Measurements from ENCODE around the gene SERPINA9.

Gene SERPINA9

GRCh38 chr14:94423453-94424056 is 52.4 kb downstream of the SERPINA9 start:
- peak; percentile 94 for ATAC-seq

GRCh38 chr14:94421316-94421715 is 54.7 kb downstream of the SERPINA9 start:
- ATAC-seq: no peak
- TF ChIP-seq SNAI2 (CRISPR knock-in tag; IDR thresholded peaks at IDR 0.05): no peak
- no peak for TF ChIP-seq TOX (CRISPR knock-in tag; IDR thresholded peaks at IDR 0.05; ENCODE audit: borderline replicate concordance)
- TF ChIP-seq POU6F1 (CRISPR knock-in tag; IDR thresholded peaks at IDR 0.05; ENCODE audit: borderline replicate concordance, low read depth): no peak
- no peak for TF ChIP-seq OSR1 (CRISPR knock-in tag; IDR thresholded peaks at IDR 0.05)
- TF ChIP-seq GLIS3 (CRISPR knock-in tag; IDR thresholded peaks at IDR 0.05): no peak
- TF ChIP-seq TCF4 (CRISPR knock-in tag; IDR thresholded peaks at IDR 0.05; ENCODE audit: borderline replicate concordance): no peak
- no peak for TF ChIP-seq ZFP30 (CRISPR knock-in tag; IDR thresholded peaks at IDR 0.05)
- TF ChIP-seq, protein P1, sequence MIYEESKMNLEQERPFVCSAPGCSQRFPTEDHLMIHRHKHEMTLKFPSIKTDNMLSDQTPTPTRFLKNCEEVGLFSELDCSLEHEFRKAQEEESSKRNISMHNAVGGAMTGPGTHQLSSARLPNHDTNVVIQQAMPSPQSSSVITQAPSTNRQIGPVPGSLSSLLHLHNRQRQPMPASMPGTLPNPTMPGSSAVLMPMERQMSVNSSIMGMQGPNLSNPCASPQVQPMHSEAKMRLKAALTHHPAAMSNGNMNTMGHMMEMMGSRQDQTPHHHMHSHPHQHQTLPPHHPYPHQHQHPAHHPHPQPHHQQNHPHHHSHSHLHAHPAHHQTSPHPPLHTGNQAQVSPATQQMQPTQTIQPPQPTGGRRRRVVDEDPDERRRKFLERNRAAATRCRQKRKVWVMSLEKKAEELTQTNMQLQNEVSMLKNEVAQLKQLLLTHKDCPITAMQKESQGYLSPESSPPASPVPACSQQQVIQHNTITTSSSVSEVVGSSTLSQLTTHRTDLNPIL (CRISPR knock-in tag; IDR thresholded peaks at IDR 0.05; ENCODE audit: low read depth): no peak
- no peak for TF ChIP-seq ZC3H10 (CRISPR knock-in tag; IDR thresholded peaks at IDR 0.05)
- no peak for TF ChIP-seq ZNF8 (CRISPR knock-in tag; IDR thresholded peaks at IDR 0.05)
- TF ChIP-seq ISL1 (CRISPR knock-in tag; IDR thresholded peaks at IDR 0.05): no peak
- no peak for TF ChIP-seq ESRRG (CRISPR knock-in tag; IDR thresholded peaks at IDR 0.05)

More at GRCh38 chr14:94423453-94424056, 52.4 kb downstream of the SERPINA9 start:
- TF ChIP-seq ZNF565 (CRISPR knock-in tag; conservative IDR thresholded peaks at IDR 0.05; ENCODE audit: low read depth) (no peak), ZNF8 (CRISPR knock-in tag; IDR thresholded peaks at IDR 0.05) (no peak), CSDC2 (CRISPR knock-in tag; IDR thresholded peaks at IDR 0.05) (no peak), OSR1 (CRISPR knock-in tag; IDR thresholded peaks at IDR 0.05) (no peak), ZNF70 (CRISPR knock-in tag; IDR thresholded peaks at IDR 0.05) (no peak), ISL1 (CRISPR knock-in tag; IDR thresholded peaks at IDR 0.05) (no peak), CSRNP3 (CRISPR knock-in tag; IDR thresholded peaks at IDR 0.05) (no peak), ZFP3 (CRISPR knock-in tag; IDR thresholded peaks at IDR 0.05) (no peak), TCF4 (CRISPR knock-in tag; IDR thresholded peaks at IDR 0.05; ENCODE audit: borderline replicate concordance) (no peak), ARNTL (CRISPR knock-in tag; IDR thresholded peaks at IDR 0.05; ENCODE audit: borderline replicate concordance, low read depth) (no peak), BACH2 (CRISPR knock-in tag; IDR thresholded peaks at IDR 0.05; ENCODE audit: borderline replicate concordance) (no peak), POU6F1 (CRISPR knock-in tag; IDR thresholded peaks at IDR 0.05; ENCODE audit: borderline replicate concordance, low read depth) (no peak), ESRRG (CRISPR knock-in tag; IDR thresholded peaks at IDR 0.05) (no peak), ZFP30 (CRISPR knock-in tag; IDR thresholded peaks at IDR 0.05) (no peak), TSHZ2 (CRISPR knock-in tag; IDR thresholded peaks at IDR 0.05) (no peak)
- TF ChIP-seq, protein P1 (CRISPR knock-in tag; IDR thresholded peaks at IDR 0.05; ENCODE audit: low read depth): no peak
- TF ChIP-seq, protein P2, sequence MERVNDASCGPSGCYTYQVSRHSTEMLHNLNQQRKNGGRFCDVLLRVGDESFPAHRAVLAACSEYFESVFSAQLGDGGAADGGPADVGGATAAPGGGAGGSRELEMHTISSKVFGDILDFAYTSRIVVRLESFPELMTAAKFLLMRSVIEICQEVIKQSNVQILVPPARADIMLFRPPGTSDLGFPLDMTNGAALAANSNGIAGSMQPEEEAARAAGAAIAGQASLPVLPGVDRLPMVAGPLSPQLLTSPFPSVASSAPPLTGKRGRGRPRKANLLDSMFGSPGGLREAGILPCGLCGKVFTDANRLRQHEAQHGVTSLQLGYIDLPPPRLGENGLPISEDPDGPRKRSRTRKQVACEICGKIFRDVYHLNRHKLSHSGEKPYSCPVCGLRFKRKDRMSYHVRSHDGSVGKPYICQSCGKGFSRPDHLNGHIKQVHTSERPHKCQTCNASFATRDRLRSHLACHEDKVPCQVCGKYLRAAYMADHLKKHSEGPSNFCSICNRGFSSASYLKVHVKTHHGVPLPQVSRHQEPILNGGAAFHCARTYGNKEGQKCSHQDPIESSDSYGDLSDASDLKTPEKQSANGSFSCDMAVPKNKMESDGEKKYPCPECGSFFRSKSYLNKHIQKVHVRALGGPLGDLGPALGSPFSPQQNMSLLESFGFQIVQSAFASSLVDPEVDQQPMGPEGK (CRISPR knock-in tag; IDR thresholded peaks at IDR 0.05; ENCODE audit: borderline replicate concordance): no peak
